Common myeloid progenitor, CD34-positive (primary cell): ENCODE measurements around the gene SPATA12.

Source experiments
- CTCF ChIA-PET: fragments of 350-600 bp; sonication (Branson Sonifier 250); formaldehyde crosslinking; loops from one replicate; lab custom pipeline; 2021; ENCODE audit warnings: antibody characterized with exemption; lab: Charles Lee
- POLR2A ChIA-PET: fragments of 350-600 bp; sonication (Branson Sonifier 250); formaldehyde crosslinking; loops from one replicate; lab custom pipeline; 2021; ENCODE audit warnings: antibody characterized with exemption; lab: Charles Lee
- DNase-seq, 3 donors: peaks; one replicate each; pipeline versions ENCODE4 v3.0.0 to v3.0.0-alpha.2; 2013
- H3K27ac ChIP-seq, 2 experiments: 1 replicate in 1 of 2; 2 replicates in 1 of 2; pipeline ENCODE4 v1.7.0; 2013; ENCODE audit warnings: inconsistent platforms in 2 of 2, low read length in 2 of 2, mild to moderate bottlenecking in 2 of 2, low read depth in 1 of 2, moderate library complexity in 1 of 2; ENCODE audit not compliant: severe bottlenecking in 2 of 2, insufficient read depth in 1 of 2, poor library complexity in 1 of 2
- H3K27me3 ChIP-seq, 5 experiments: replicated peaks in 2 of 5; 1 replicate in 3 of 5; 2 replicates in 2 of 5; pipeline versions ENCODE4 v1.6.1 to v1.7.0; 2013; ENCODE audit warnings: low read length in 4 of 5, mild to moderate bottlenecking in 2 of 5, moderate library complexity in 2 of 5, inconsistent platforms in 1 of 5; ENCODE audit not compliant: insufficient read depth in 5 of 5, control insufficient read depth in 4 of 5
- H3K36me3 ChIP-seq, 4 experiments: 1 replicate in 2 of 4; 2 replicates in 2 of 4; pipeline versions ENCODE4 v1.6.1 to v1.7.0; 2013; ENCODE audit warnings: low read length in 3 of 4, control low read depth in 1 of 4, mild to moderate bottlenecking in 1 of 4; ENCODE audit not compliant: control insufficient read depth in 4 of 4, insufficient read depth in 4 of 4
- H3K4me1 ChIP-seq, 4 experiments: 1 replicate in 3 of 4; 2 replicates in 1 of 4; pipeline versions ENCODE4 v1.6.1 to v1.7.1; 2013; ENCODE audit warnings: low read length in 3 of 4, mild to moderate bottlenecking in 3 of 4, control low read depth in 1 of 4, inconsistent platforms in 1 of 4, moderate library complexity in 1 of 4; ENCODE audit not compliant: control insufficient read depth in 4 of 4, insufficient read depth in 4 of 4; ENCODE audit errors: control extremely low read depth in 1 of 4
- H3K4me3 ChIP-seq, 7 experiments: 1 replicate in 4 of 7; 2 replicates in 3 of 7; pipeline versions ENCODE4 v1.5.1 to v1.7.0; 2013; ENCODE audit warnings: mild to moderate bottlenecking in 7 of 7, low read length in 6 of 7, moderate library complexity in 6 of 7, inconsistent platforms in 2 of 7, low read depth in 2 of 7, control low read depth in 1 of 7; ENCODE audit not compliant: insufficient read depth in 4 of 7, control insufficient read depth in 1 of 7; ENCODE audit errors: extremely low read depth in 1 of 7
- H3K9me3 ChIP-seq, 5 experiments: 1 replicate in 4 of 5; 2 replicates in 1 of 5; pipeline versions ENCODE4 v1.6.1 to v1.7.1; 2013; ENCODE audit warnings: low read length in 4 of 5, mild to moderate bottlenecking in 2 of 5, inconsistent platforms in 1 of 5, low read depth in 1 of 5, moderate library complexity in 1 of 5; ENCODE audit not compliant: control insufficient read depth in 4 of 5, insufficient read depth in 2 of 5; ENCODE audit errors: control extremely low read depth in 1 of 5
- WGBS: methylation state at CpG from one replicate; pipeline ENCODE4 v1.1.5; 2013; ENCODE audit not compliant: insufficient coverage; 5-methylcytosine and 5-hydroxymethylcytosine counted together

SPATA12 gene

GRCh38 chr3:57018246-57018645, 42.2 kb upstream of the SPATA12 start:
- CTCF ChIA-PET: interaction anchor here (0.9 to 2.0 kb wide), 4 partner anchors 10 to 29 kb away, joined by 3 to 6 read pairs (median 4); no protein-coding TSS in a partner anchor
- peaks cover 0 to 11% (median 4%) of the 10 kb centered on the region in 4 experiments for H3K4me1 ChIP-seq

GRCh38 chr3:57019057-57019456, 41.4 kb upstream of the SPATA12 start:
- Histone ChIP-seq H3K4me1 (peaks cover 0 to 11% (median 4%) of the 10 kb centered on the region in 4 experiments), H3K27me3 (no peaks in the 10 kb centered on the region), H3K27ac (no peak overlapping the region), H3K9me3 (no peaks in the 10 kb centered on the region), H3K36me3 (no peaks in the 10 kb centered on the region), H3K4me3 (no peak overlapping the region)
- ChIA-PET POLR2A (no interaction called here), CTCF (interaction anchor here (1.0 to 1.7 kb wide), 4 partner anchors 11 to 26 kb away, joined by 3 to 4 read pairs (median 4); no protein-coding TSS in a partner anchor)
- WGBS: 86% methylated on average over 2 of the region's 3 CpGs
- DNase-seq: peak in 2 of 3 donors; percentile 38 to 56

More at GRCh38 chr3:57018246-57018645, 42.2 kb upstream of the SPATA12 start:
- H3K9me3 ChIP-seq: no peaks in the 10 kb centered on the region
- POLR2A ChIA-PET: no interaction called here
- H3K4me3 ChIP-seq: no peak overlapping the region
- no peak overlapping the region for H3K27ac ChIP-seq
- H3K36me3 ChIP-seq: no peaks in the 10 kb centered on the region
- H3K27me3 ChIP-seq: no peaks in the 10 kb centered on the region
- no peak for DNase-seq

GRCh38 chr3:57025237-57025636, 35.2 kb upstream of the SPATA12 start:
- WGBS: 92% methylated on average over 1 of the region's 3 CpGs
- peaks cover 0 to 10% (median 2%) of the 10 kb centered on the region in 4 experiments for H3K4me1 ChIP-seq
- no peak for DNase-seq
- ChIA-PET CTCF (interaction anchor here (1.2 kb wide), 1 partner anchor 29 kb away, joined by 3 read pairs; no protein-coding TSS in a partner anchor), POLR2A (no interaction called here)
- H3K4me3 ChIP-seq: no peak overlapping the region
- H3K27ac ChIP-seq: no peak overlapping the region
- H3K27me3 ChIP-seq: no peaks in the 10 kb centered on the region
- no peaks in the 10 kb centered on the region for H3K9me3 ChIP-seq
- no peaks in the 10 kb centered on the region for H3K36me3 ChIP-seq

- Histone ChIP-seq H3K9me3 (no peaks in the 10 kb centered on the region), H3K27me3 (no peaks in the 10 kb centered on the region), H3K27ac (no peak overlapping the region), H3K36me3 (no peaks in the 10 kb centered on the region), H3K4me1 (peaks cover 0 to 22% (median 4%) of the 10 kb centered on the region in 4 experiments), H3K4me3 (no peak overlapping the region)
- CTCF ChIA-PET: interaction anchor here (1.5 kb wide), 1 partner anchor 20 kb away, joined by 3 read pairs; no protein-coding TSS in a partner anchor
- POLR2A ChIA-PET: interaction anchor here (0.9 kb wide), 1 partner anchor 19 kb away, joined by 3 read pairs; no protein-coding TSS in a partner anchor
- DNase-seq: peak; percentile 73 to 92 (median 90)
- WGBS: 40% methylated on average over 1 of the region's 2 CpGs
Observed at GRCh38 chr3:57026944-57027343, 33.5 kb upstream of the SPATA12 start.

GRCh38 chr3:57029383-57029782, 31.1 kb upstream of the SPATA12 start:
- DNase-seq: no peak
- H3K4me3 ChIP-seq: no peak overlapping the region
- ChIA-PET CTCF (interaction anchor here (0.7 kb wide), 1 partner anchor 13 kb away, joined by 4 read pairs; no protein-coding TSS in a partner anchor), POLR2A (no interaction called here)
- no CpG with 5 or more reads among the region's 2 CpGs for WGBS
- no peaks in the 10 kb centered on the region for H3K27me3 ChIP-seq
- no peaks in the 10 kb centered on the region for H3K9me3 ChIP-seq
- H3K4me1 ChIP-seq: peaks cover 0 to 28% (median 6%) of the 10 kb centered on the region in 4 experiments
- H3K27ac ChIP-seq: no peak overlapping the region
- no peaks in the 10 kb centered on the region for H3K36me3 ChIP-seq

GRCh38 chr3:57029924-57030323, 30.5 kb upstream of the SPATA12 start:
- WGBS: 93% methylated on average over 5 of the region's 7 CpGs
- Histone ChIP-seq H3K27me3 (no peaks in the 10 kb centered on the region), H3K4me1 (peaks cover 0 to 28% (median 6%) of the 10 kb centered on the region in 4 experiments), H3K36me3 (no peaks in the 10 kb centered on the region), H3K27ac (no peak overlapping the region), H3K9me3 (no peaks in the 10 kb centered on the region), H3K4me3 (no peak overlapping the region)
- ChIA-PET CTCF (interaction anchor here (0.7 kb wide), 1 partner anchor 13 kb away, joined by 4 read pairs; no protein-coding TSS in a partner anchor), POLR2A (no interaction called here)
- DNase-seq: no peak

- 33% methylated on average over 2 of the region's 3 CpGs for WGBS
- DNase-seq: peak in 2 of 3 donors; percentile 25 to 43
- POLR2A ChIA-PET: no interaction called here
Observed at GRCh38 chr3:57030721-57031120, 29.7 kb upstream of the SPATA12 start.

More at GRCh38 chr3:57030721-57031120, 29.7 kb upstream of the SPATA12 start:
- Histone ChIP-seq H3K4me1 (peaks cover 0 to 28% (median 6%) of the 10 kb centered on the region in 4 experiments), H3K27me3 (no peaks in the 10 kb centered on the region), H3K27ac (no peak overlapping the region), H3K4me3 (no peak overlapping the region), H3K36me3 (no peaks in the 10 kb centered on the region), H3K9me3 (no peaks in the 10 kb centered on the region)
- CTCF ChIA-PET: no interaction called here
